Measurements from ENCODE around the gene ZNHIT6.
"Not testable (repeated sequence)": the region's sequence is repeated elsewhere in the genome, so short reads cannot be mapped to it uniquely, and the experiment has no call there.

DNA sequence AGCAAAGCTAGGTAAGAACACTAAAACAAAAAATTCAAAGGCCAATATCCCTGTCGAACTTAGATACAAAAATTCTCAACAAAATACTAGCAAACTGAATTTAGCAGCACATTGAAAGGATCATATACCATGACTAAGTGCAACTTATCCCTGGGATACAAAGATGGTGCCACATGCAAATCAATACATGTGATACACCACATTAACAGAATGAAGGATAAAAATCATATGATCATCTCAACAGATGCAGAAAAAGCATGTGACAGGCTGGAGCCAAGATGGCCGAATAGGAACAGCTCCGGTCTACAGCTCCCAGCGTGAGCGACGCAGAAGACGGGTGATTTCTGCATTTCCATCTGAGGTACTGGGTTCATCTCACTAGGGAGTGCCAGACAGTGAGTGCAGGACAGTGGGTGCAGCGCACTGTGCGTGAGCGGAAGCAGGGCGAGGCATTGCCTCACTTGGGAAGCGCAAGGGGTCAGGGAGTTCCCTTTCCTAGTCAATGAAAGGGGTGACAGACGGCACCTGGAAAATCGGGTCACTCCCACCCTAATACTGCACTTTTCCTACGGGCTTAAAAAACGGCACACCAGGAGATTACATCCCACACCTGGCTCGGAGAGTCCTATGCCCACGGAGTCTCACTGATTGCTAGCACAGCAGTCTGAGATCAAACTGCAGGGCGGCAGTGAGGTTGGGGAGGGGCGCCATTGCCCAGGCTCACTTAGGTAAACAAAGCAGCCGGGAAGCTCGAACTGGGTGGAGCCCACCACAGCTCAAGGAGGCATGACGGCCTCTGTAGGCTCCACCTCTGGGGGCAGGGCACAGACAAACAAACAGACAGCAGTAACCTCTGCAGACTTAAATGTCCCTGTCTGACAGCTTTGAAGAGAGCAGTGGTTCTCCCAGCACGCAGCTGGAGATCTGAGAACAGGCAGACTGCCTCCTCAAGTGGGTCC is 66.4 kb downstream of the ZNHIT6 start:
- TF ChIP-seq TCF4 (CRISPR knock-in tag; IDR thresholded peaks at IDR 0.05; ENCODE audit: borderline replicate concordance); GLIS3 (CRISPR knock-in tag; IDR thresholded peaks at IDR 0.05): not testable (repeated sequence)
